Stimulated activated CD4-positive, alpha-beta T cell treated with anti-CD3 and anti-CD28 coated beads, Interleukin-1b, Interleukin-23, amount 100 ng/mL, for 48 hours (primary cell): ENCODE data around the gene GSK3A.
A peak's percentile ranks its signal among the peaks of the same experiment; 100 is the strongest.

Experiments
- DNase-seq: peaks from one replicate; pipeline ENCODE4 v3.0.0-alpha.2; 2020

The GSK3A gene

DNA sequence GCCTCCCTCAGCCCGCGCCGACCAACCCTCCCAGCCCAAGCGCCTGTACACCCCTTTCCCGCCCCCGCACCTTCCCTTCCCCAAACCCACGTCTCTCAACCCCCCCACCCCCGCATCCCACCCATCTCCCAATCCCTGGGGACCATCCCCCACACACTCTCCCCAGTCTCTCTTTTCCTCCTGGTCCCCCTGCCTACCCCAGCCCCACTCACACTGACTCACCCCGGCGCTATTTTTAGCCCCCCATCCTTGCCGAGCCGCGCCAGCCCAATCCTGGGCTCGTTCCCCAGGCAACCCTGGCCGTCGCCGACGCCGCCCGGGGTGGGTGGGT is 38.4 kb upstream of the GSK3A start:
- DNase-seq = no peak

GRCh38 chr19:42279902-42280814 is 37.8 kb upstream of the GSK3A start:
- peak; percentile 91 for DNase-seq

GRCh38 chr19:42279155-42279901 is 36.9 kb upstream of the GSK3A start:
- no peak for DNase-seq

GRCh38 chr19:42278452-42279154 is 36.2 kb upstream of the GSK3A start:
- DNase-seq = no peak

GRCh38 chr19:42277821-42278451 is 35.5 kb upstream of the GSK3A start:
- no peak for DNase-seq

GRCh38 chr19:42276821-42277220 is 34.4 kb upstream of the GSK3A start:
- peak; percentile 39 for DNase-seq

- no peak for DNase-seq
Observed at GRCh38 chr19:42276284-42276683, 33.9 kb upstream of the GSK3A start.

GRCh38 chr19:42275517-42275916 is 33.1 kb upstream of the GSK3A start:
- no peak for DNase-seq

- no peak for DNase-seq
Observed at GRCh38 chr19:42275103-42275502, 32.7 kb upstream of the GSK3A start.

DNA sequence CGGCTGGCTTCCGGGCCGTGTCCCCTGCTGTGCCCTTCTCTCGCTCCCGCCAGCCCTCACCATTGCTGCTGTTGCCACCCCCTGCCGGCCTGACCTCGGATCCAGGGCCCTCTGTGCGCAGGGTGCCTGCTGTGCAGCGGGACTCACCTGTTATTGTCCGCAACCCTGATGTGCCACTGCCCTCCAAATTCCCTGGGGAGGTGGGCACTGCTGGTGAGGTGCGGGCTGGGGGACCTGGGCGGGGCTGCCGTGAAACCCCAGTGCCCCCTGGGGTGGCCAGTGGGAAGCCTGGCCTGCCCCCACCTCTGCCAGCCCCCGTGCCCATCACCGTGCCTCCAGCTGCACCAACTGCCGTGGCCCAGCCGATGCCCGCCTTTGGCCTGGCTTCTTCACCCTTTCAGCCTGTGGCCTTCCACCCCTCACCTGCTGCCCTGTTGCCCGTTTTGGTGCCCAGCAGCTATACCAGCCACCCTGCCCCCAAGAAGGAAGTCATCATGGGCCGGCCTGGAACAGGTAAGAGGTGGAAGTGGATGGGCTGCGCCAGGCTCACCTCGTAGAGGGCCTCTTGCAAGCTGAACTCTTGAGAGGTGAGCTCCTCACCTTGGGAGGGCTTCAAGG is 31.8 kb upstream of the GSK3A start:
- no peak for DNase-seq

DNA sequence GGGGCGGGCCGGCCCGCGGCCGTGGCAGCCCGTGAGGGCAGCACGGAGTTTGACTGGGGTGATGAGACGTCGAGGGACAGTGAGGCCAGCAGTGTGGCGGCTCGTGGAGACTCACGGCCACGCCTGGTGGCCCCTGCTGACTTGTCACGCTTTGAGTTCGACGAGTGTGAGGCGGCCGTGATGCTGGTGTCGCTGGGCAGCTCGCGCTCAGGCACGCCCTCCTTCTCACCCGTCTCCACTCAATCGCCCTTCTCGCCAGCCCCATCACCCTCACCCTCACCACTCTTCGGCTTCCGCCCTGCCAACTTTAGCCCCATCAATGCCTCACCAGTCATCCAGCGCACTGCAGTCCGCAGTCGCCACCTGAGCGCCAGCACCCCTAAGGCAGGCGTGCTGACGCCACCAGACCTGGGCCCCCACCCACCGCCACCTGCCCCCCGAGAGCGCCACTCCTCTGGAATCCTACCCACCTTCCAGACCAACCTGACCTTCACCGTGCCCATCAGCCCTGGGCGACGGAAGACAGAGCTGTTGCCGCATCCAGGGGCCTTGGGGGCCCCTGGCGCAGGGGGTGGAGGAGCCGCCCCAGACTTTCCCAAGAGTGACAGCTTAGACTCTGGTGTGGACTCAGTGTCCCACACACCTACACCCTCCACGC is 31.1 kb upstream of the GSK3A start:
- no peak for DNase-seq

- no peak for DNase-seq
Observed at GRCh38 chr19:42272989-42273406, 30.6 kb upstream of the GSK3A start.

DNA sequence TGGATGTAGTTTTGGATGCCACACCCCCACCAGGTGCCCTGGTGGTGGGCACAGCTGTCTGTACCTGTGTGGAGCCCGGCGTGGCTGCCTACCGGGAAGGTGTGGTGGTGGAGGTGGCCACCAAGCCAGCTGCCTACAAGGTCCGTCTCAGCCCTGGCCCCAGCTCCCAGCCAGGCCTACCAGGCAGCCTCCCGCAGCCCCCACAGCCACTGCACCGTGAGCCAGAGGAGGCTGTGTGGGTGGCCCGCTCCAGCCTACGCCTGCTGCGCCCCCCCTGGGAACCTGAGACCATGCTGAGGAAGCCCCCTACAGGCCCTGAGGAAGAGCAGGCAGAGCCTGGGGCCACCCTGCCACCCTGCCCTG is 30.1 kb upstream of the GSK3A start:
- no peak for DNase-seq

DNA sequence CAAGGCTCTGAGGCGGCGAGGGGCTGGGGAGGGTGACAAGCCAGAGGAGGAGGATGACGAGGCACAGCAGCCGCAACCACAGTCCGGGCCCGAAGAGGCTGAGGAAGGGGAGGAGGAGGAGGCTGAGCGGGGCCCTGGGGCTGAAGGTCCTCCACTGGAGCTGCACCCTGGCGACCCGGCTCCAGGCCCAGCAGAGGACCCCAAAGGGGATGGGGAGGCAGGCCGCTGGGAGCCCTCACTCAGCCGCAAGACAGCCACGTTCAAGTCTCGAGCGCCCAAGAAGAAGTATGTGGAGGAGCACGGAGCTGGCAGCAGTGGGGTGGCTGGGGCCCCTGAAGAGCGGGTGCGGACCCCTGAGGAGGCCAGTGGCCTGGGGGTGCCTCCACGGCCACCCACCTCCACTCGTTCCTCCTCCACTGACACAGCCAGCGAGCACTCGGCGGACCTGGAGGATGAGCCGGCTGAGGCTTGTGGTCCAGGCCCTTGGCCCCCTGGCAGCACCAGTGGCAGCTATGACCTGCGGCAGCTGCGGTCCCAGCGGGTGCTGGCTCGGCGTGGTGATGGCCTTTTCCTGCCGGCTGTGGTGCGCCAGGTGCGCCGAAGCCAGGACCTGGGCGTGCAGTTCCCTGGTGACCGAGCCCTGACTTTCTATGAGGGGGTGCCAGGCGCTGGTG is 29.6 kb upstream of the GSK3A start:
- DNase-seq = no peak

- no peak for DNase-seq
Observed at GRCh38 chr19:42271045-42271419, 28.6 kb upstream of the GSK3A start.

DNA sequence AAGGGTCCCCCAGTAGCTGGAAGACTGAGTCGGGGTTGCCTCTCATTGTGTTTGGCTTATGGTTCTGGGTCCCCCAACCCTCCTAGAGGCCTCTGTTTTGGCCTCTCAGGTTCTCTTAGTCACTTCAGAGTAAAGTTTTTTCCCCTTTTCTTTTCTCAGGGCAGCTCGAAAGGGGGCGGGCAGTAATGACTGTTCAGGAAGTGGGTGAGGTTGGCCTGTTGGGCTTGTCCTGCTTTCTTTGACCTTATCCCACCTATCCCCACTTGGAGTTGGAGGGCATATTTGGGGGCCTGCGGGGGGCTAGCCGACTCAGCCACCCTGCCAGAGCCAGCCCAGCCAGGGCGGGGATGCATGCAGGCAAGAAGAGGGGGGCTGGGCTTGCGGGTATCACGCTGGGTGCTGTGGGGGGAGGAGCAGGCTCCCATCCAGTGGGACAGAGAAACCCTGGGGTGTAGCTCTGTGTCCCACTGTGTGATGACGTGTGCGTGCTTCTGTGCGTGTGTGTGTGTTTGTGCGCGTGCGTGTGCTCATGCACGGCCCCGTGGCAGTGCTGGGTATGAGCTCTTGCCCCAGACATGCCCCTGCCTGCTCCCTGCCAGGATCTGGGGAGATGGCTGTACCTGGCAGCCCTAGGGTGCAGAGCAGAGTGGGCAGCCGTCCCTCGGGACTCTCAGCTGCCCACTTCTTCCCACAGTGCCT is 28.1 kb upstream of the GSK3A start:
- peak; percentile 80 for DNase-seq

- no peak for DNase-seq
Observed at GRCh38 chr19:42269478-42270345, 27.3 kb upstream of the GSK3A start.

DNA sequence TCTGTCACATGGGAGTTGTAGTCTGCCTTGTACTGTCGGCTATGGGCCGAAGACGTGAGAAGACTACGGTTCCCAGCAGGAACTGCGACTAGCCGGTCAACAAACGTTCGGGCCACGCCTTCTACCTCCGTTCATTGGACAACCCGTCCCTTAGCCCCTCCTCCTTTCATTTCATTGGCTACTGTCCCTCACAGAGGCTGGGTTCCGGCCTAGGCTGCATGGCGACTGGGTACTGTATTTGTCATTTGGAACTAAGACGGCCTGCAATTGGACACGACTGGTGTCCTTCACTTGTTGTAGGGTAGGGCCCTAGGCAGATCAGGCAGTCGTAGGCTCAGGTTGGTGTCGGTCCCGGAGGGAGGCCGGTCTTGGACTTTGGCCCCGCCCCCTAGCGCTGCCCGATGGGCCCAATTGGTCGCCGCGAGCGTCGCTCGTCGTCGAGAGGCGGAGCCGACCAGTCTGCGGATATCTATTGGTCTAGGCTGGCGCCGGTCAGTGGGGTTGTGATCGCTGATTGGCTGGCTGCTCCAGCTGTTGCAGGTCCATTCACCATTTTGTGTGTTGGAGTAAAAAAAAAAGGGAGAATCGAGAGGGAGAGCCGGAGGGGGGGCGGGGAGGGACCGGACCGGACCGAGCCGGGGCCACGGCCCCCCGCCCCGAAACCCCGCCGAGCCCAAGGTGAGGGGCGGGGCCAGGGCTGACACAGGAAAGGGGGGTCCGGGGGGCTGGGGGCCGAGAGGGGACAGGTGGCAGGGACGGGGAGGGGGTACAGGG is 26.5 kb upstream of the GSK3A start, which contains the start of gene CIC:
Gene CIC (plus strand): TSS at position 549 of the 774 bp plus-strand sequence. CDS start 2,532 bp downstream, outside the sequence.
- peak; percentile 99 for DNase-seq

- DNase-seq = peak; percentile 99
Observed at GRCh38 chr19:42268142-42268703, 25.8 kb upstream of the GSK3A start.
